ENCODE data around the gene RAG1.

DNA sequence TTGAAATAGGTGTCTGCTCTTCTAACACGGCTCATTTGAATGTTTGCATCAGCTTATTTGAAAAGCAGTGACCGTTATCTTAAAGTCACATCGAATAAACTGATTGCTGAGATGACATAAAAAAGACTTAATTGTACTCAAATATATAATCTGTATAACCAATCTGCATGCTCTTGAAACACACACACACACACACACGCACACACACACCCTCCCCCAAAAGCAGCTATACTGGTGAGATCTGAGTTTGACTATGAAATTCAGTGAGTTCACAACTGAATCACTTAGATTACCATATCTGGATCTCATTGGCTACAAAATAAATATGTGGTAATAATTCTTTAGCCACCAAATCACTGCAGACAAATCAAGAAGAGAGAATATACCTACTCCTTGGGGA is 22.7 kb downstream of the RAG1 start:
- TF ChIP-seq, protein P1, sequence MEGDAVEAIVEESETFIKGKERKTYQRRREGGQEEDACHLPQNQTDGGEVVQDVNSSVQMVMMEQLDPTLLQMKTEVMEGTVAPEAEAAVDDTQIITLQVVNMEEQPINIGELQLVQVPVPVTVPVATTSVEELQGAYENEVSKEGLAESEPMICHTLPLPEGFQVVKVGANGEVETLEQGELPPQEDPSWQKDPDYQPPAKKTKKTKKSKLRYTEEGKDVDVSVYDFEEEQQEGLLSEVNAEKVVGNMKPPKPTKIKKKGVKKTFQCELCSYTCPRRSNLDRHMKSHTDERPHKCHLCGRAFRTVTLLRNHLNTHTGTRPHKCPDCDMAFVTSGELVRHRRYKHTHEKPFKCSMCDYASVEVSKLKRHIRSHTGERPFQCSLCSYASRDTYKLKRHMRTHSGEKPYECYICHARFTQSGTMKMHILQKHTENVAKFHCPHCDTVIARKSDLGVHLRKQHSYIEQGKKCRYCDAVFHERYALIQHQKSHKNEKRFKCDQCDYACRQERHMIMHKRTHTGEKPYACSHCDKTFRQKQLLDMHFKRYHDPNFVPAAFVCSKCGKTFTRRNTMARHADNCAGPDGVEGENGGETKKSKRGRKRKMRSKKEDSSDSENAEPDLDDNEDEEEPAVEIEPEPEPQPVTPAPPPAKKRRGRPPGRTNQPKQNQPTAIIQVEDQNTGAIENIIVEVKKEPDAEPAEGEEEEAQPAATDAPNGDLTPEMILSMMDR (IDR thresholded peaks at IDR 0.05), result no peak
- no peak for TF ChIP-seq POLR2AphosphoS5 (IDR thresholded peaks at IDR 0.05)
- TF ChIP-seq POLR2A (IDR thresholded peaks at IDR 0.05), result no peak
- TF ChIP-seq EP300 (IDR thresholded peaks at IDR 0.05), result no peak

Measured in suprapubic skin (tissue), 4 donors.